NCI-H345 treated with DMSO at 0.1 percent for 48 hours (cell line): ENCODE results near the gene GFPT2.

Source experiments
- DNase-seq: peaks from one replicate; lab custom pipeline; 2025; ENCODE audit not compliant: unreplicated experiment; lab: John Stamatoyannopoulos, UW

Gene GFPT2

GRCh38 chr5:180353048-180353979 is at the start of gene GFPT2:
Gene GFPT2 (minus strand): TSS chr5:180353336. CDS start chr5:180353217, 119 bp downstream.
- peak; percentile 25 for DNase-seq

- no peak for DNase-seq
Measured at GRCh38 chr5:180402716-180403115, 49.6 kb upstream of the GFPT2 start.

- no peak for DNase-seq
Measured at GRCh38 chr5:180401229-180401907, 48.2 kb upstream of the GFPT2 start.

GRCh38 chr5:180400416-180400815 is 47.3 kb upstream of the GFPT2 start:
- no peak for DNase-seq

GRCh38 chr5:180399401-180400215 is 46.5 kb upstream of the GFPT2 start:
- DNase-seq: no peak

GRCh38 chr5:180396926-180397325 is 43.8 kb upstream of the GFPT2 start:
- no peak for DNase-seq

GRCh38 chr5:180395540-180396274 is 42.6 kb upstream of the GFPT2 start:
- DNase-seq: no peak

GRCh38 chr5:180394031-180394636 is 41.0 kb upstream of the GFPT2 start:
- DNase-seq: no peak

GRCh38 chr5:180391276-180391675 is 38.1 kb upstream of the GFPT2 start:
- no peak for DNase-seq

GRCh38 chr5:180390441-180391190 is 37.5 kb upstream of the GFPT2 start:
- DNase-seq: no peak

GRCh38 chr5:180389252-180390101 is 36.3 kb upstream of the GFPT2 start:
- no peak for DNase-seq

- no peak for DNase-seq
Measured at GRCh38 chr5:180387798-180388197, 34.7 kb upstream of the GFPT2 start.

- no peak for DNase-seq
Measured at GRCh38 chr5:180382926-180383325, 29.8 kb upstream of the GFPT2 start.

- DNase-seq: no peak
Measured at GRCh38 chr5:180381851-180382480, 28.8 kb upstream of the GFPT2 start.

- no peak for DNase-seq
Measured at GRCh38 chr5:180381428-180381827, 28.3 kb upstream of the GFPT2 start.

GRCh38 chr5:180380856-180381255 is 27.7 kb upstream of the GFPT2 start:
- DNase-seq: no peak

- DNase-seq: no peak
Measured at GRCh38 chr5:180380441-180380840, 27.3 kb upstream of the GFPT2 start.
